Thyroid gland (tissue), 4 donors: ENCODE results near the gene ACP4. TPM values are rescaled to one million over a fixed set of nuclear protein-coding genes. Genes with fewer than 3 reads are reported as not detected.

Source experiments
- DNase-seq, 2 donors: peaks; one replicate each; pipeline ENCODE4 v3.0.0-alpha.2; 2019
- H3K27ac ChIP-seq, 3 donors: fragments of 200-600 bp; sonication (generic); 1 replicate in 2 of 3; 2 replicates in 1 of 3; pipeline ENCODE4 v1.5.1; 2016 to 2019; ENCODE audit warnings: mild to moderate bottlenecking in 1 of 3, moderate library complexity in 1 of 3
- H3K27me3 ChIP-seq: fragments of 200-600 bp; sonication (generic); one replicate; pipeline ENCODE4 v1.5.1; 2019
- H3K36me3 ChIP-seq, 2 donors: fragments of 200-600 bp; sonication (generic); one replicate each; pipeline ENCODE4 v1.5.1; 2016 to 2019
- H3K4me1 ChIP-seq, 2 donors: fragments of 200-600 bp; sonication (generic); one replicate each; pipeline ENCODE4 v1.5.1; 2017 to 2019
- H3K4me3 ChIP-seq, 3 donors: fragments of 200-600 bp; sonication (generic); replicated peaks in 1 of 3; 1 replicate in 2 of 3; 2 replicates in 1 of 3; pipeline ENCODE4 v1.5.1; 2016; ENCODE audit warnings: mild to moderate bottlenecking in 1 of 3
- H3K9me3 ChIP-seq: fragments of 200-600 bp; sonication (generic); one replicate; pipeline ENCODE4 v1.5.1; 2017
- POLR2A ChIP-seq, 2 donors: fragments of 450-650 bp; IDR thresholded peaks; one replicate each; pipeline ENCODE4 v1.6.1; 2017; ENCODE audit warnings: antibody characterized with exemption in 2 of 2, mild to moderate bottlenecking in 2 of 2, moderate library complexity in 1 of 2
- WGBS, 2 donors: methylation state at CpG; one replicate each; pipeline ENCODE4 v1.1.5; 2017; 5-methylcytosine and 5-hydroxymethylcytosine counted together
- intact Hi-C: fragments of 100-400 bp; cut with DNase I; formaldehyde crosslinking; loops from one replicate; pipeline ENCODE4 v1.15.1; 2023
- small RNA-seq: library from RNA; depleted of rRNA; stranded (forward); fragments of <200 nt; gene quantifications from one replicate; pipeline ENCODE3, GENCODE V24; 2016
- total RNA-seq, 4 donors: library from RNA; depleted of rRNA; stranded (reverse); fragments of >200 nt; gene quantifications; one replicate each; pipeline ENCODE4 v1.2.3, GENCODE V29; 2016
- TF ChIP-seq, protein P1 (sequence below), 6 experiments: fragments of 200-600 bp in 3 of 6; fragments of 450-650 bp in 3 of 6; sonication (generic) in 3 of 6; IDR thresholded peaks; one replicate each; pipeline ENCODE4 v1.5.1; 2016 to 2019; ENCODE audit warnings: antibody characterized with exemption in 6 of 6, mild to moderate bottlenecking in 2 of 6, inconsistent platforms in 1 of 6, moderate library complexity in 1 of 6

Gene ACP4
- total RNA-seq, 4 donors from 2014 or later, result not detected

DNA sequence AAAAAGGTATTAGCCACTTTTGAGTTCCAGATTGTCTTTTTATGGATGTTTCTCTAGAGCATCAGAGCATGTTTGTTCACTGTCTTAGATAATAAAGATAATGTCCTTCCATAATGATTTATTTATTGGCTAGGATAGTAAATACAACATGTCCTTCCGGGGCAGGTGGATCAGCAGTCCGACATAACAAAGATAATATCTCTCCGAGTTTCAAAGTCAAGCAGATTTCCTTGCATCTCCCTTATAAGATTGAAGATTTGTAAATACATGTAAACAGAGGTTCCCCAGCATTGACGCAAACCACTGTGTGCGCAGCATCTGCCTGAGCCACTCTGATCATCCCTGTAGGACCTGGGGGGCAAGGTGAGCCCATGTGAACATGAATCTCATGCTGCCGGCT lies 51.9 kb downstream of the ACP4 start:
- no peak overlapping the region for H3K4me3 ChIP-seq
- H3K27me3 ChIP-seq, result no peaks in the 10 kb centered on the region
- H3K4me1 ChIP-seq, result peaks cover 19% of the 10 kb centered on the region in 2 donors
- intact Hi-C loops, result no loop called here
- no peak for TF ChIP-seq POLR2A (IDR thresholded peaks at IDR 0.05)
- TF ChIP-seq, protein P1, sequence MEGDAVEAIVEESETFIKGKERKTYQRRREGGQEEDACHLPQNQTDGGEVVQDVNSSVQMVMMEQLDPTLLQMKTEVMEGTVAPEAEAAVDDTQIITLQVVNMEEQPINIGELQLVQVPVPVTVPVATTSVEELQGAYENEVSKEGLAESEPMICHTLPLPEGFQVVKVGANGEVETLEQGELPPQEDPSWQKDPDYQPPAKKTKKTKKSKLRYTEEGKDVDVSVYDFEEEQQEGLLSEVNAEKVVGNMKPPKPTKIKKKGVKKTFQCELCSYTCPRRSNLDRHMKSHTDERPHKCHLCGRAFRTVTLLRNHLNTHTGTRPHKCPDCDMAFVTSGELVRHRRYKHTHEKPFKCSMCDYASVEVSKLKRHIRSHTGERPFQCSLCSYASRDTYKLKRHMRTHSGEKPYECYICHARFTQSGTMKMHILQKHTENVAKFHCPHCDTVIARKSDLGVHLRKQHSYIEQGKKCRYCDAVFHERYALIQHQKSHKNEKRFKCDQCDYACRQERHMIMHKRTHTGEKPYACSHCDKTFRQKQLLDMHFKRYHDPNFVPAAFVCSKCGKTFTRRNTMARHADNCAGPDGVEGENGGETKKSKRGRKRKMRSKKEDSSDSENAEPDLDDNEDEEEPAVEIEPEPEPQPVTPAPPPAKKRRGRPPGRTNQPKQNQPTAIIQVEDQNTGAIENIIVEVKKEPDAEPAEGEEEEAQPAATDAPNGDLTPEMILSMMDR (IDR thresholded peaks at IDR 0.05), result no peak
- no peak for DNase-seq
- peak overlapping the region in 1 of 3 donors; percentile 96 for H3K27ac ChIP-seq
- no peaks in the 10 kb centered on the region for H3K9me3 ChIP-seq
- H3K36me3 ChIP-seq, result no peaks in the 10 kb centered on the region
- WGBS, 2 donors, result 92 to 95% methylated on average over 6 of the region's 6 CpGs

DNA sequence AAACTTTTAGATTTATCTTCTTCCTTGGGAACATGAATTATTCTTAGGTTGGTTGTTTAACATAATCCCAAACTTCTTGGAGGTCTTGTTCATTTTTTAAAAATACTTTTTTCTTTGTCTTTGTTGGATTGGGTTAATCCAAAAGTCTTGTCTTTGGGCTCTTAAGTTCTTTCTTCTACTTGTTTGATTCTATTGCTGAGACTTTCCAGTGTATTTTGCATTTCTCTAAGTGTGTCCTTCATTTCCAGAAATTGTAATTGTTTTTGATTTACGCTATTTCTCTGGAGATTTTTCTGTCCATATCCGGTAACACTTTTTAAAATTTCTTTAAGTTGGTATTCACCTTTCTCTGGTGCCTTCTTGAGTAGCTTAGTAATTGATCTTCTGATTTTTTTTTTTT lies 53.0 kb downstream of the ACP4 start:
- H3K27ac ChIP-seq, result no peak overlapping the region
- no peaks in the 10 kb centered on the region for H3K9me3 ChIP-seq
- H3K27me3 ChIP-seq, result no peaks in the 10 kb centered on the region
- peaks cover 19% of the 10 kb centered on the region in 2 donors for H3K4me1 ChIP-seq
- 92 to 96% methylated on average over 2 of the region's 2 CpGs for WGBS, 2 donors
- TF ChIP-seq POLR2A (IDR thresholded peaks at IDR 0.05), result no peak
- TF ChIP-seq, protein P1 (IDR thresholded peaks at IDR 0.05), result no peak
- H3K36me3 ChIP-seq, result no peaks in the 10 kb centered on the region
- no peak overlapping the region for H3K4me3 ChIP-seq
- intact Hi-C loops, result no loop called here
- no peak for DNase-seq

DNA sequence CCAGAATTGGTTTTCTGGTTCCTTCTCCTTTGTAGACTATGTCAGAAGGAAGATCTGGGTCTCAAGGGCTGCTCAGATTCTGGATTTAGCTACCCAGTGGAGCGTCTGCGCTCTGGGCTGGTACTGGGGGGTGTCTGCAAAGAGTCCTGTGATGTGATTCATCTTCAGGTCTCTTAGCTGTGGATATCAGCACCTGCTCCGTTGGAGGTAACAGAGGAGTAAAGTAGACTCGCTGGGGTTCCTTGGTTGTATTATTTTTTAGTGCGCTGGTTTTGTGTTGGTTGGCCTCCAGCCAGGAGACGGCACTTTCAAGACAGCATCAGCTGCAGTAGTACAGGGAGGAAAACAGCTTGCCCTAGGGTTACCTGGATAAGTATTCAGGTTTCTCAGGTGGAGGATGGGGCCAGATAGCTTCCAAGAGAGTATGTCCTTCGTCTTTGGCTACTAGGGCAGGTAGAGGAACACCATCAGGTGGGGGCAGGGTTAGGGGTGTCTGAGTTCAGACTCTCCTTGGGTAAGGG lies 53.5 kb downstream of the ACP4 start:
- Histone ChIP-seq H3K9me3 (no peaks in the 10 kb centered on the region), H3K27me3 (no peaks in the 10 kb centered on the region), H3K36me3 (no peaks in the 10 kb centered on the region), H3K4me1 (peaks cover 19% of the 10 kb centered on the region in 2 donors), H3K27ac (no peak overlapping the region), H3K4me3 (no peak overlapping the region)
- intact Hi-C loops, result no loop called here
- TF ChIP-seq POLR2A (IDR thresholded peaks at IDR 0.05), result no peak
- TF ChIP-seq, protein P1 (IDR thresholded peaks at IDR 0.05), result no peak
- 65 to 75% methylated on average over 7 of the region's 7 CpGs for WGBS, 2 donors
- DNase-seq, result peak; percentile 26 to 52

DNA sequence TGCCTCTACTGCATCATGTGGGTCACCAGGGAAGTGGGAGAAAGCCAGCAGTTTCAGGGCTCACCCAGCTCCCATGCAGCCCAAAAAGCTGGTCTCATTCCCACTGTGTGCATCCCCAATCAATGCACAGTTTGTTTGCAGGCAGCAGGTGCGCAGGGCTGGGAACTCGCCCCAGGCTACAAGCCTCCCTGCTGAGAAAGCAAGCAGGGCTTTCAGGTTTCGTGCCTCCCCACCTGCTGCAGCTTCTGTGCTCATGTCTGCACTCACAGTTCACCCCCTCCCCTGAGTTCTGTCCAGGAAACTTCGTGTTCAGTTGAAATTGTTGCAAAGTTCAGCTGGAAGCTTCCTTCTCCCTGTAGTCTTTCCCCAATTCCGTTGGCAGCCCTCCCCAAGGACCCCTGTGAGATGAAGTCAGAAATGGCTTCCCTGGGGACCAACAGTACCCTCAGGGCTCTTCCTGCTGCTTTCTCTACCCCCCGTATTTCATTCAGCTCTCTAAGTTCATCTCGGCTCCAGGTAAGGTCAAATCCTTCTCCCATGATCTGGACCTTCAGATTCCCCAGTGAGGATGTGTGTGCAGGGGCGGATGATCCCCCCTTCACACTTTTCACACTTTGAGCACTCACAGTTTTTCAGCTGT lies 54.2 kb downstream of the ACP4 start:
- no peaks in the 10 kb centered on the region for H3K36me3 ChIP-seq
- H3K27ac ChIP-seq, result no peak overlapping the region

More for the DNA sequence above, 54.2 kb downstream of the ACP4 start:
- no peaks in the 10 kb centered on the region for H3K9me3 ChIP-seq
- H3K27me3 ChIP-seq, result no peaks in the 10 kb centered on the region
- WGBS, 2 donors, result 69 to 77% methylated on average over 8 of the region's 8 CpGs
- no peak for DNase-seq
- intact Hi-C loops, result no loop called here
- H3K4me1 ChIP-seq, result peaks cover 19% of the 10 kb centered on the region in 2 donors
- TF ChIP-seq, protein P1 (IDR thresholded peaks at IDR 0.05), result no peak
- no peak for TF ChIP-seq POLR2A (IDR thresholded peaks at IDR 0.05)
- no peak overlapping the region for H3K4me3 ChIP-seq

Small RNA genes lying within 50 kb of the gene (small RNA-seq; reads per million reads assigned to genes)
- 230 reads per million, percentile 97 among the genes with 10 or more reads in this experiment for gene SNORD88A
- not detected for gene SNORD88B
- gene SNORD88C, result not detected

Other genes with a start within 250 kb of the ACP4 start
- 1 to 10 TPM in 3 of 4 donors, under 1 TPM in 1; 0.59 to 3.0 (median 1.6) TPM for gene LRRC4B, start 222.0 kb upstream of the ACP4 start, total RNA-seq
- gene SYT3, start 150.5 kb upstream of the ACP4 start, total RNA-seq, result 1 to 10 TPM in 2 of 4 donors, under 1 TPM in 1, not detected in 1; 0.67 to 1.4 (median 1.3) TPM
- 1 to 10 TPM in 1 of 4 donors, not detected in 3; 1.7 TPM for gene C19orf81, start 141.0 kb upstream of the ACP4 start, total RNA-seq
- under 1 TPM in 2 of 4 donors, not detected in 2; 0.10 to 0.45 TPM for gene SHANK1, start 70.6 kb upstream of the ACP4 start, total RNA-seq
- 10 to 100 TPM in 1 of 4 donors, 1 to 10 TPM in 3; 5.0 to 16.0 (median 8.9) TPM for gene CLEC11A, start 67.1 kb upstream of the ACP4 start, total RNA-seq
- not detected for gene GPR32, start 20.0 kb upstream of the ACP4 start, total RNA-seq
- gene KLK1, start 33.4 kb downstream of the ACP4 start, total RNA-seq, result 1 to 10 TPM in 2 of 4 donors, under 1 TPM in 1, not detected in 1; 0.67 to 6.6 (median 6.1) TPM
- 1 to 10 TPM in 2 of 4 donors, under 1 TPM in 1, not detected in 1; 0.81 to 2.8 (median 1.8) TPM for gene KLK15, start 43.2 kb downstream of the ACP4 start, total RNA-seq
- 1 to 10 TPM in 1 of 4 donors, under 1 TPM in 1, not detected in 2; 0.54 to 1.3 TPM for gene KLK3, start 64.5 kb downstream of the ACP4 start, total RNA-seq
- gene KLK2, start 83.0 kb downstream of the ACP4 start, total RNA-seq, result 10 to 100 TPM in 1 of 4 donors, 1 to 10 TPM in 3; 2.8 to 11.0 (median 5.0) TPM
- gene KLK4, start 121.0 kb downstream of the ACP4 start, total RNA-seq, result 1 to 10 TPM in 3 of 4 donors, not detected in 1; 1.1 to 3.1 (median 1.9) TPM
- gene KLK5, start 162.6 kb downstream of the ACP4 start, total RNA-seq, result under 1 TPM in 1 of 4 donors, not detected in 3; 0.44 TPM
- gene KLK6, start 179.2 kb downstream of the ACP4 start, total RNA-seq, result not detected
- under 1 TPM in 2 of 4 donors, not detected in 2; 0.34 to 0.89 TPM for gene KLK7, start 193.5 kb downstream of the ACP4 start, total RNA-seq
- under 1 TPM in 1 of 4 donors, not detected in 3; 0.78 TPM for gene KLK8, start 211.2 kb downstream of the ACP4 start, total RNA-seq
- under 1 TPM in 1 of 4 donors, not detected in 3; 0.63 TPM for gene KLK10, start 229.3 kb downstream of the ACP4 start, total RNA-seq
- under 1 TPM in 2 of 4 donors, not detected in 2; 0.40 to 0.93 TPM for gene KLK11, start 236.2 kb downstream of the ACP4 start, total RNA-seq
- gene KLK12, start 244.6 kb downstream of the ACP4 start, total RNA-seq, result not detected